Parathyroid adenoma (tissue), 2 donors: ENCODE data around the gene ALAS1.

ENCODE experiments used
- H2AFZ ChIP-seq: fragments of 300-600 bp; sonication (generic); one replicate; pipeline ENCODE4 v1.7.0; 2017; ENCODE audit warnings: antibody characterized with exemption, mild to moderate bottlenecking
- H3K27ac ChIP-seq: fragments of 300-600 bp; sonication (generic); one replicate; pipeline ENCODE4 v1.7.0; 2017
- H3K27me3 ChIP-seq: fragments of 300-600 bp; sonication (generic); one replicate; pipeline ENCODE4 v1.7.0; 2017; ENCODE audit warnings: low read length; ENCODE audit not compliant: control insufficient read depth, insufficient read depth
- H3K36me3 ChIP-seq: fragments of 300-600 bp; sonication (generic); one replicate; pipeline ENCODE4 v1.7.0; 2017; ENCODE audit warnings: low read length; ENCODE audit not compliant: control insufficient read depth, insufficient read depth
- H3K4me1 ChIP-seq: fragments of 300-600 bp; sonication (generic); one replicate; pipeline ENCODE4 v1.7.0; 2017; ENCODE audit warnings: control low read depth
- H3K4me2 ChIP-seq: fragments of 300-600 bp; sonication (generic); one replicate; pipeline ENCODE4 v1.7.0; 2017; ENCODE audit warnings: low read length
- H3K4me3 ChIP-seq: fragments of 300-600 bp; sonication (generic); one replicate; pipeline ENCODE4 v1.7.0; 2017; ENCODE audit warnings: low read depth, low read length
- H3K79me2 ChIP-seq: fragments of 300-600 bp; sonication (generic); one replicate; pipeline ENCODE4 v1.7.0; 2017; ENCODE audit warnings: control low read depth
- H3K9ac ChIP-seq: fragments of 300-600 bp; sonication (generic); one replicate; pipeline ENCODE4 v1.7.0; 2017; ENCODE audit warnings: mild to moderate bottlenecking
- H3K9me3 ChIP-seq: fragments of 300-600 bp; sonication (generic); one replicate; pipeline ENCODE4 v1.7.0; 2017; ENCODE audit warnings: low read length; ENCODE audit not compliant: control insufficient read depth
- TF ChIP-seq, protein P1 (sequence below): fragments of 300-600 bp; sonication (generic); IDR thresholded peaks from one replicate; pipeline ENCODE4 v1.7.0; 2017; ENCODE audit warnings: antibody characterized with exemption, mild to moderate bottlenecking
- donor health status: primary hyperparathyroidism.

Gene ALAS1

GRCh38 chr3:52202384-52203077, 4.6 kb downstream of the ALAS1 start:
- no peak overlapping the region for H2AFZ ChIP-seq
- H3K9ac ChIP-seq = no peak overlapping the region
- no peaks in the 10 kb centered on the region for H3K36me3 ChIP-seq
- no peak overlapping the region for H3K27ac ChIP-seq
- H3K9me3 ChIP-seq = no peaks in the 10 kb centered on the region
- H3K4me2 ChIP-seq = no peak overlapping the region
- H3K4me1 ChIP-seq = peaks cover 6% of the 10 kb centered on the region
- no peaks in the 10 kb centered on the region for H3K27me3 ChIP-seq
- TF ChIP-seq, protein P1, sequence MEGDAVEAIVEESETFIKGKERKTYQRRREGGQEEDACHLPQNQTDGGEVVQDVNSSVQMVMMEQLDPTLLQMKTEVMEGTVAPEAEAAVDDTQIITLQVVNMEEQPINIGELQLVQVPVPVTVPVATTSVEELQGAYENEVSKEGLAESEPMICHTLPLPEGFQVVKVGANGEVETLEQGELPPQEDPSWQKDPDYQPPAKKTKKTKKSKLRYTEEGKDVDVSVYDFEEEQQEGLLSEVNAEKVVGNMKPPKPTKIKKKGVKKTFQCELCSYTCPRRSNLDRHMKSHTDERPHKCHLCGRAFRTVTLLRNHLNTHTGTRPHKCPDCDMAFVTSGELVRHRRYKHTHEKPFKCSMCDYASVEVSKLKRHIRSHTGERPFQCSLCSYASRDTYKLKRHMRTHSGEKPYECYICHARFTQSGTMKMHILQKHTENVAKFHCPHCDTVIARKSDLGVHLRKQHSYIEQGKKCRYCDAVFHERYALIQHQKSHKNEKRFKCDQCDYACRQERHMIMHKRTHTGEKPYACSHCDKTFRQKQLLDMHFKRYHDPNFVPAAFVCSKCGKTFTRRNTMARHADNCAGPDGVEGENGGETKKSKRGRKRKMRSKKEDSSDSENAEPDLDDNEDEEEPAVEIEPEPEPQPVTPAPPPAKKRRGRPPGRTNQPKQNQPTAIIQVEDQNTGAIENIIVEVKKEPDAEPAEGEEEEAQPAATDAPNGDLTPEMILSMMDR = no peak
- H3K79me2 ChIP-seq = peaks cover 3% of the 10 kb centered on the region
- H3K4me3 ChIP-seq = no peak overlapping the region

GRCh38 chr3:52203701-52204100, 5.7 kb downstream of the ALAS1 start:
- H3K9me3 ChIP-seq = no peaks in the 10 kb centered on the region
- peaks cover 4% of the 10 kb centered on the region for H3K4me1 ChIP-seq
- H2AFZ ChIP-seq = no peak overlapping the region
- H3K9ac ChIP-seq = no peak overlapping the region
- TF ChIP-seq, protein P1 = no peak
- H3K27me3 ChIP-seq = no peaks in the 10 kb centered on the region
- no peaks in the 10 kb centered on the region for H3K79me2 ChIP-seq
- H3K27ac ChIP-seq = no peak overlapping the region
- no peak overlapping the region for H3K4me3 ChIP-seq
- H3K4me2 ChIP-seq = no peak overlapping the region
- H3K36me3 ChIP-seq = no peaks in the 10 kb centered on the region

DNA sequence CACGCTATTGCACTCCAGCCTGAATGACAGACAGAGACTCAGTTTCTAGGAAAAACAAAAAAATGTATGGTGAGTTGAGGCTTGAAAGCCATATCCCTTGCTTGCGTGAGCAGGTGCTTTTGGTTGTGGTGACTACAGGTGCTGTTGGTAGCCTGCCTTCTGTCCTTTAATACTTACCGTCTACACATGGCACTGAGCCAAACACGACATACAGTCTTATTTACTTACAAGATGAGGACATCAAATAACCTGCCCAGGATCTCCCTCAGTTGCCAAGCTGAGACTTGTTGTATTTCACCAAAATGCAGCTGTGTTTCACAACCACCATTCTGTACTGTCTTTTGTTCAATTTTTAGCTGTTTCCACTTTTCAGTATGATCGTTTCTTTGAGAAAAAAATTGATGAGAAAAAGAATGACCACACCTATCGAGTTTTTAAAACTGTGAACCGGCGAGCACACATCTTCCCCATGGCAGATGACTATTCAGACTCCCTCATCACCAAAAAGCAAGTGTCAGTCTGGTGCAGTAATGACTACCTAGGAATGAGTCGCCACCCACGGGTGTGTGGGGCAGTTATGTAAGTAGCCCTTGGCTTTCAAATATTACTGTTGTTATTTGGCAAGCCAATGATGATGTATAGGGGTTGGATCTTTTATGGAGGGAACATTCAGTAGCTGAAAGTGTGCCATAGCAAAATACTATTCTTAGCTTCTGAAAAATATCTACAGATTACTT, 6.5 kb downstream of the ALAS1 start:
- no peaks in the 10 kb centered on the region for H3K4me1 ChIP-seq
- no peaks in the 10 kb centered on the region for H3K79me2 ChIP-seq
- no peaks in the 10 kb centered on the region for H3K27me3 ChIP-seq
- H3K4me2 ChIP-seq = no peak overlapping the region
- H2AFZ ChIP-seq = no peak overlapping the region
- no peak overlapping the region for H3K9ac ChIP-seq
- no peak overlapping the region for H3K27ac ChIP-seq
- TF ChIP-seq, protein P1 = no peak
- no peaks in the 10 kb centered on the region for H3K9me3 ChIP-seq
- H3K4me3 ChIP-seq = no peak overlapping the region
- H3K36me3 ChIP-seq = no peaks in the 10 kb centered on the region

GRCh38 chr3:52205727-52206372, 7.9 kb downstream of the ALAS1 start:
- no peaks in the 10 kb centered on the region for H3K4me1 ChIP-seq
- H3K4me3 ChIP-seq = no peak overlapping the region
- no peak overlapping the region for H3K27ac ChIP-seq
- H3K27me3 ChIP-seq = no peaks in the 10 kb centered on the region
- no peaks in the 10 kb centered on the region for H3K9me3 ChIP-seq
- no peaks in the 10 kb centered on the region for H3K36me3 ChIP-seq
- TF ChIP-seq, protein P1 = no peak
- H3K9ac ChIP-seq = no peak overlapping the region
- H2AFZ ChIP-seq = no peak overlapping the region
- H3K79me2 ChIP-seq = no peaks in the 10 kb centered on the region
- no peak overlapping the region for H3K4me2 ChIP-seq
